Duodenal mucosa (tissue), 2 donors: Measurements from ENCODE around the gene GRAMD1B.
A peak's percentile ranks its signal among the peaks of the same experiment; 100 is the strongest.

Experiments
- H3K27ac ChIP-seq: one replicate; pipeline ENCODE4 v1.7.0; 2013; ENCODE audit warnings: low read depth, low read length
- H3K27me3 ChIP-seq, 2 donors: one replicate each; pipeline ENCODE4 v1.7.0; 2013; ENCODE audit warnings: low read length in 2 of 2, control low read depth in 1 of 2; ENCODE audit not compliant: insufficient read depth in 2 of 2, control insufficient read depth in 1 of 2
- H3K36me3 ChIP-seq, 2 donors: one replicate each; pipeline ENCODE4 v1.7.0; 2013; ENCODE audit warnings: low read length in 2 of 2, control low read depth in 1 of 2; ENCODE audit not compliant: insufficient read depth in 2 of 2, control insufficient read depth in 1 of 2
- H3K4me1 ChIP-seq, 2 donors: one replicate each; pipeline ENCODE4 v1.7.0; 2013; ENCODE audit warnings: low read length in 2 of 2, control low read depth in 1 of 2; ENCODE audit not compliant: insufficient read depth in 2 of 2, control insufficient read depth in 1 of 2
- H3K4me3 ChIP-seq, 2 donors: one replicate each; pipeline ENCODE4 v1.7.0; 2013; ENCODE audit warnings: low read length in 2 of 2, low read depth in 1 of 2
- H3K9ac ChIP-seq, 2 donors: one replicate each; pipeline ENCODE4 v1.7.0; 2013; ENCODE audit warnings: low read length in 2 of 2, low read depth in 1 of 2
- H3K9me3 ChIP-seq, 2 donors: one replicate each; pipeline ENCODE4 v1.7.0; 2013; ENCODE audit warnings: low read length in 2 of 2, control low read depth in 1 of 2; ENCODE audit not compliant: control insufficient read depth in 1 of 2

The GRAMD1B gene

GRCh38 chr11:123428116-123428715 lies 1.9 kb upstream of the GRAMD1B start:
- Histone ChIP-seq H3K4me1 (peaks cover 14 to 32% of the 10 kb centered on the region in 2 donors), H3K9me3 (no peaks in the 10 kb centered on the region), H3K36me3 (no peaks in the 10 kb centered on the region), H3K4me3 (no peak overlapping the region), H3K9ac (no peak overlapping the region), H3K27ac (no peak overlapping the region), H3K27me3 (no peaks in the 10 kb centered on the region)

DNA sequence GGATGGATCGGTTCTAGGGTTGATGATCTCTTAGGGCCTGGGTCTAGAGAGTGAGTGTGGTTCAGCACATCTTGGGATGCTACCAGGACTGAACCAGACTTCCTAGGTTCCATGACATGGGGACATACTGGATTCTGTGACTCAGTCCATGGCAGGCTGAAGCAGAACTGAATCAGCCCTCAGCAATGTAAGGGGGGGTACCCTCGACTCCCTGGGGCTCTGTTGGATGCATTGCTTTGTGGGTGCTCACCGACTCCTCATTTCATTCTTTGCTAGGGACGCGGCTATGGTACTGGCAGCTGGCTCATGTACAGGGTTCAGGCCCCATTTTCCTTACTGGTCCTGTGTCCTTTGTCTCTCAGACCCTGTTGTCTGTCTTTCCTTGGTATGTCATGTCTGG lies 733 bp upstream of the GRAMD1B start:
- no peak overlapping the region for H3K27ac ChIP-seq
- peak overlapping the region in 1 of 2 donors; percentile 16 for H3K9ac ChIP-seq
- H3K4me1 ChIP-seq: peaks cover 14 to 32% of the 10 kb centered on the region in 2 donors
- no peaks in the 10 kb centered on the region for H3K36me3 ChIP-seq
- no peaks in the 10 kb centered on the region for H3K27me3 ChIP-seq
- no peaks in the 10 kb centered on the region for H3K9me3 ChIP-seq
- peak overlapping the region in 1 of 2 donors; percentile 79 for H3K4me3 ChIP-seq

DNA sequence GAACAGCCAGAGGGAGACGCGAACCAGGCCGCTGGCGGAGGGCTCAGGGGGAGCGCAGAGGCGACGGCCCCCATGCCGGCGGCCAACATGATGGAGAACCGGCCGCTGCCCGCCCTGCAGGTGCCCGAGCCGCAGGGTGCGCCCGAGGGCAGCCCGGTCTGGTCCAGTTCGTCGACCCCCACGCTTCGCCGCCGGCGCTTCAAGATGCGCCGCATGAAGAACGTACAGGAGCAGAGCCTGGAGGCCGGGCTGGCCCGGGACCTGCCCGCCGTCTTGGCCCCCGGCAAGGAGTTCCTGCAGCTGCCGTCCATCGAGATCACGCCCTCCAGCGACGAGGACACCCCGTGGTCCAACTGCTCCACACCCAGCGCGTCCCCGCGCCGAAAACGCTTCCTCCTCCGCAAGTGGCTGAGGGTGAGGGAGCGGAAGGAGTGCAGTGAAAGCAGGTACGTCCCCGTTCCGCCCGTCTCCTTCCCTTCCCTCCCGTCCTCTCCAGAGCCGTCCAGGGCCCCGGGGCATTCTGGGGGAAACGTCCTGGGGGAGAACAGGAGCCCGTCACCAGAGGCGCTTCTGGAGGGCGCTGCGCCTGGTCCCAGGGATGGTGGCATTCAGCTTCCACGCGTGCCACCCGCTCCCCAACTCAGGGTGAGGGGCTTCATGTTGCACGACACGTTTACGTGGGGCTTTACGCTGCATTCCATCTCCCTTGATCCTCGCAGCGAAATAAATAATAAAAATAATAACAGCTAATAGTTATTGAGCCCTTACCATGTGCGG lies 840 bp downstream of the GRAMD1B start:
- H3K27me3 ChIP-seq: no peaks in the 10 kb centered on the region
- H3K36me3 ChIP-seq: no peaks in the 10 kb centered on the region
- H3K9ac ChIP-seq: peak overlapping the region; percentile 39 to 76
- no peaks in the 10 kb centered on the region for H3K9me3 ChIP-seq
- no peak overlapping the region for H3K27ac ChIP-seq
- peaks cover 14 to 32% of the 10 kb centered on the region in 2 donors for H3K4me1 ChIP-seq
- peak overlapping the region; percentile 71 to 79 for H3K4me3 ChIP-seq

DNA sequence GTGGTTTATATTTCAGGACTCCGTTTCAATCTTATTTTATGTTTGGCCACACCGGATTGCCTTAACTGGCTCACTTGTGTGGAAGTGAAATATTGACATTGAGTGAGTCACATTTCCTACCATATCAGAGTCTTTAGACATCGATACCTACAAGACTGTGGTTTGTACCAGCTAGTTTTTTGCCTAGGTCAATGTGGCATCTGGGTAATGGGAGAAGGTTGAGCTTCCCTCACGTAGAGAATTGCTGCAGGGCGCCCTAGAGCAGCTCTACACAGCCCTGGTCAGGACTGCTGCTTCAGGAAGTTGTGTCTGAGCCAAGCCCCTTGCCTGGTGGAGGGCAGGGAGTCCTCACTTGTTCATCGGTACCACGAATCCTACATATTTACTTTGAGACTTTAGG lies 1.6 kb downstream of the GRAMD1B start:
- no peaks in the 10 kb centered on the region for H3K36me3 ChIP-seq
- H3K4me3 ChIP-seq: peak overlapping the region; percentile 71 to 79
- no peaks in the 10 kb centered on the region for H3K9me3 ChIP-seq
- H3K4me1 ChIP-seq: peaks cover 14 to 27% of the 10 kb centered on the region in 2 donors
- no peaks in the 10 kb centered on the region for H3K27me3 ChIP-seq
- peak overlapping the region in 1 of 2 donors; percentile 39 for H3K9ac ChIP-seq
- no peak overlapping the region for H3K27ac ChIP-seq

GRCh38 chr11:123434262-123434661 lies 4.2 kb downstream of the GRAMD1B start:
- Histone ChIP-seq H3K9me3 (no peaks in the 10 kb centered on the region), H3K4me1 (peaks cover 5 to 18% of the 10 kb centered on the region in 2 donors), H3K27ac (no peak overlapping the region), H3K27me3 (no peaks in the 10 kb centered on the region), H3K4me3 (no peak overlapping the region), H3K36me3 (no peaks in the 10 kb centered on the region), H3K9ac (no peak overlapping the region)

DNA sequence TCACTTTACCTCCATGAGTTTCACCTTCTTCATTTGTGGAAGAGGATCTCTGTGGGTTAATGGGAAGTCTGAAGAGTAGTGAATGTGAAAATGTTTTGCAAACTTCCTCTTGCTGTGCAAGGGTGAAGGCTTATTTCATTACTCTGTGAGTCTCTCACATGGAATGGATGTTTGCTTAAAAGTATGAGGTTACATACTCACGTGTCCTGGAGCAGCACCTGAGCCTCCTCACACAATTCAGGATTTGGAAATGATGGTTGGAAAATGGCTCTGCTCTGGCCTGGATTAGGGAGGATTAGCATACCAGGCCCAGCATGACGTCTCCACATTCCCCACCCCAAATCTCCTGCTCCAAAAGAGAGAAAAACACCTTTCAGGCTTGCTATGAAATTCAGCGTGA lies 4.8 kb downstream of the GRAMD1B start:
- Histone ChIP-seq H3K27me3 (no peaks in the 10 kb centered on the region), H3K9ac (no peak overlapping the region)

DNA sequence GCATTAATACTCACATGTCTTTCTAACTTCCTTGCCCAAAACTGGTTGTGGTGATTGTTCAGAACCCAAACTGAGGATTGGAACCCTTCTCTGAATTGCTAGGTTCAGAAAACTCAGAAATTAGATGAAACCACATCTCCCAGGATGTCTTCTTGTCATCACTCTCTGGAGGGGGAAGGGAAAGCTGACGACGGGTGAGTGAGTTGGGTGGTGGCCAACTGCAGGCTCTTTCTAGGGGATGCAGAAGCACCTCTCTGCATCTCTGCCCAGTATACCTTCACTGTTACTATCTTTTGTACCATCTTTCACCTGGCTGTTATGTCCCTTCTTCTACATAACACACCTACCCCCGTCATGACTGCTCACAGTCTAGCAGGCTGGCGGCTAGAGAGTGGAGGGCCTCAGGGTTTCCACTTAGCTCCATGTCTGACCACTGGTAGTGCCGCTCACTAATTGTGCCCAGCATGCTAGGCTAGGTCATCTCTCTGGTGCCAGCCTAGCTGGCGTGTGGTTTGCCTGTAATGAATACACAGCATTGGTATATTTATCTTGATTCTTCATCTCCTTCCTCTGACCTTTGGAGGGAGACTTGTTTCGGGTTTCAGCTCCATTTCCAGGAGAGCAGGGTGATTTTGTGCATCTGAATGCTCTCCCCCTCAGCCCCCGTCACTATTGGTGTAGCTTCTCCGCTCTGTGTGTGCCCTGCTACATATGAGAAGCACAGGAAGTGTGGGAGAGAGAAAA lies 7.3 kb downstream of the GRAMD1B start:
- H3K27me3 ChIP-seq: no peaks in the 10 kb centered on the region
- H3K36me3 ChIP-seq: no peaks in the 10 kb centered on the region
- H3K27ac ChIP-seq: no peak overlapping the region
- H3K9me3 ChIP-seq: no peaks in the 10 kb centered on the region
- H3K9ac ChIP-seq: no peak overlapping the region
- peaks cover 0 to 9% of the 10 kb centered on the region in 2 donors for H3K4me1 ChIP-seq
- no peak overlapping the region for H3K4me3 ChIP-seq

More for the DNA sequence above, 4.8 kb downstream of the GRAMD1B start:
- Histone ChIP-seq H3K9me3 (no peaks in the 10 kb centered on the region), H3K4me3 (no peak overlapping the region), H3K4me1 (peaks cover 0 to 16% of the 10 kb centered on the region in 2 donors), H3K27ac (no peak overlapping the region), H3K36me3 (no peaks in the 10 kb centered on the region)

DNA sequence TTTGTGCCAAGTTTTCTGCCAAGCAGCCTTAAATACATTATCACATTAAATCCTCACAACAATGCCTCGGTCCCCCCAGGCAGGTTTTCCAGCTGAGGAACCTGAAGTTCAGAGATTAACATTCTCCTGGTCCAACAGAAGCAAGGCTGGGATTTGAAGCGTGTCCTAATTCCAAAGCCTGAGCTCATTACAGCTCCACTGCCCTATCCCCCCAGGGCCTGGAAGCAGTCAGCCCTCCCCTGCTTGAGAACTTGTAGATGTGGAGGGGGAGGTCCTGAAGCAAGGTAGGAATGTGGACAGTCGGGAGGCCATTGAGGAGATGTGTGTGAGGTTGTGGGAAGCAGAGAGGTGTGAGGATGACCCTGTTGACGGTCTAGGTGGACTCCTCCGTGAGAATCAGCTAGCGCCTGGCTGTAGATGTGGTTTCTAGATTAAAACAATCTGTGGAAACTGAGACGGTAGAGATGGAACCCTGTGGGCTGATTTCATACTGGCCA lies 8.1 kb downstream of the GRAMD1B start:
- Histone ChIP-seq H3K9me3 (no peaks in the 10 kb centered on the region), H3K4me1 (peaks cover 0 to 9% of the 10 kb centered on the region in 2 donors), H3K36me3 (no peaks in the 10 kb centered on the region), H3K27ac (no peak overlapping the region), H3K27me3 (no peaks in the 10 kb centered on the region), H3K9ac (no peak overlapping the region), H3K4me3 (no peak overlapping the region)

DNA sequence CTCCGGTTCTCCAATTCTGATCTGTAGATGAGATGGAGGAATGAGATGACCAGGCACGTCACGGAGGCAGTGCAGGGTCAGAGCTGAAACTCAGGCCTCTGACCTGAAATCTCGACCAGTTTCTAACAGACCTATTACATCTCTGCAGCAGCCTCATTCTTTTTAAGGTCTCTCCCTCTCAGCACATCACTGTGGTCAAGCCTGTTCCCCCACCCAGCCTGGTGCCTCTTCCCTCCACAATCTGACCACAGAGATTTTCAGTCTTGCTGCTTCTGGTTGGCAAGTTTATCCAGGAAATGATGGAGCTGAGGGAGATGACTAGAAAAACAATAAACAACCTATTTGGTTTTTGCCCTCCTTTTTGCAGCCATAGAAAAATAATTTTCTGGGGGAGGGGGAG lies 9.5 kb downstream of the GRAMD1B start:
- no peak overlapping the region for H3K4me3 ChIP-seq
- no peak overlapping the region for H3K9ac ChIP-seq
- H3K27me3 ChIP-seq: no peaks in the 10 kb centered on the region
- H3K4me1 ChIP-seq: peaks cover 0 to 9% of the 10 kb centered on the region in 2 donors
- no peaks in the 10 kb centered on the region for H3K9me3 ChIP-seq
- no peak overlapping the region for H3K27ac ChIP-seq
- no peaks in the 10 kb centered on the region for H3K36me3 ChIP-seq

DNA sequence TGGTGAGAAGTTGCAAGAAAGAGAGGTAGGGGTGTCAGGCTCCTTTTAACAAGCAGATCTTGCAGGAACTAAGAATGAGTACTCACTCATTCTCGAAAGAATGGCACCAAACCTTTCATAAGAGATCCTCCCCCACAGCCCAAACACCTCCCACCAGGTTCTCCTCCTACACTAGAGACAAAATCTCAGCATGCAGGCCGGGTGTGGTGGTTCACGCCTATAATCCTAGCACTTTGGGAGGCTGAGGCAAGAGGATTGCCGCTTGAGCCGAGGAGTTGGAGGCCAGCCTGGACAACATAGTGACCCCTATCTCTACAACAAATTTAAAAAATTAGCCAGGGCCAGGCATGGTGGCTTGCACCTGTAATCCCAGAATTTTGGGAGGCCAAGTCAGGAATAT lies 11.1 kb downstream of the GRAMD1B start:
- Histone ChIP-seq H3K36me3 (no peaks in the 10 kb centered on the region), H3K27me3 (no peaks in the 10 kb centered on the region), H3K4me1 (peaks cover 0 to 9% of the 10 kb centered on the region in 2 donors), H3K9me3 (no peaks in the 10 kb centered on the region), H3K27ac (no peak overlapping the region), H3K9ac (no peak overlapping the region), H3K4me3 (no peak overlapping the region)
